T-helper 1 cell treated with Interleukin-12 subunit alpha and Interleukin-12 subunit beta and Interleukin-4 antibody, amounts not matched to agents 30 ng/mL and 1 ng/mL, for 36 hours (primary cell): ENCODE measurements around the gene ZBTB38. TPM values are rescaled to one million over a fixed set of nuclear protein-coding genes. Genes with fewer than 3 reads are reported as not detected.

ENCODE experiments used
- intact Hi-C: fragments of 100-400 bp; cut with micrococcal nuclease; formaldehyde crosslinking; loops from one replicate; pipeline ENCODE4 v1.15.1; 2024
- total RNA-seq: library from RNA; stranded (reverse); gene quantifications from 2 replicates; pipeline ENCODE4 v1.2.3, GENCODE V29; 2022

The ZBTB38 gene
- total RNA-seq, 1 donor from 2014 or later = 27.4 TPM

DNA sequence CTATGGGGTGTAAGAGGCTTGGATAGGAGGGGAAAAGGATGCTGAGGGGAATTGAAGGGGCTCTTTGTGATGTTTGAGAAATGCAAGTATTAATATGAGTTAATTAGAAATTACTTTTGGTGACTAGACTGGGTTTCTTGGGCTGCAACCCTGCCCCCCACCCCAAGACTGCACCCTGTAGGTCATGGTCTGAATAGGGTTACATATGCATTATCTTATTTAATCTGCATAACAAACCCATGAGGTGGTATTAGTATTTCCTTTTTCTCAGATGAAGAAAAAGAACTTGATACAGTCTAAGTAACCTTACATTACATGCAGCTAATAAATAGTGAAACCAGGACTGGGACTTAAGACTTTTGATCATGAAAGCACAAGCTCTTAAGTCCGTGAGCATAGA lies 5.6 kb upstream of the ZBTB38 start:
- intact Hi-C loops = loop anchor here (5.0 kb wide), 1 partner anchor 280 kb away; no protein-coding TSS in a partner anchor

DNA sequence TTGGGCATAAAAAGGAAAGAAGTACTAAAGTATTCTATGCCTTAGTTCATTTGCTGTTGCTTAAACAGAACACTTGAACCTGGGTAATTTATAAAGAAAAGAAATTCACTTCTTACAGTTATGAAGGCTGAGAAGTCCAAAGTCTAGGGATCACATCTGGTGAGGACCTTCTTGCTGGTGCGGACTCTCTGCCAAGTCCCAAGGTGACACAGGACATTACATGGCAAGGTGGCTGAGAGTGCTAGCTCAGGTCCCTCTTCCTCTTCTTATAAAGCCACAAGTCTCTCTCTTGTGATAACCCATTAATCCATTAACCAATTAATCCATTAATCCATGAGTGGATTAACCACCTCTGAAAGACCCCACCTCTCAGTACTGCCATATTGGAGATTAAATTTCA lies 3.1 kb upstream of the ZBTB38 start:
- intact Hi-C loops = no loop called here

GRCh38 chr3:141366285-141367037 lies 1.8 kb upstream of the ZBTB38 start:
- intact Hi-C loops = no loop called here

DNA sequence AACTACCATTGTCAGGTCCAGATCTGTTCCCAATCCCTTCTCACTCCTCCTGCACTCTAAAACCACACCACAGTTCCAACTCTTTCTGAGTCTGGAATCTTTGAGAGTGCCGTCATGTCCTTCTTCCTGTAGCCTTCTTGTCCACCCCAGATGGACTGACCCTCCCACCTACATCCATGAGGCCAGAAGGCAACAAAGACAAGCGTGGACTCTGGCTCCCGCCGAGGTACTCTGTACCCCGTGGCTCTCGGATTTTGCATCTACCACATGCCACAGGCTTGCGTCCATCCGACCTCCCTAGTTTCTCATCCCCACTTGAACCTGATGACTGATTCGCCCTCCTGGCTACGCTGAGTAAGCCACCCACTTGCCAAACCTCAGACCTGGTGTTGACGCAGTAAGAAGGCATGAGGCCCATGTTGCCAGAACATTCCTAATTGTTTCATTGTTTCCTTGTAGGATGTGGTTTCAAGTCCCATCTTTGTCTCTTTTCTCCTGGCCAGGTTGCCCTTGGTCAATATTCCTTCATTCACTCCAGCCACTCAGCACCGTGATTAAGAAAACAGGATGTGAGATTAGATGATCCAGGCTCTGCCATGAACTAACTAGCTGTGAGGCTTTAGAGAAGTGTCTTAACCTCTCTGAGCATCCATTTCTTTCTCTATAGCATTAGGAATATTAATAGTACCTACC lies 1.1 kb upstream of the ZBTB38 start:
- intact Hi-C loops = no loop called here

- intact Hi-C loops = no loop called here
Measured at GRCh38 chr3:141368925-141369794, 856 bp downstream of the ZBTB38 start.

- intact Hi-C loops = loop anchor here (1.0 to 2.0 kb wide), 9 partner anchors 19 to 191 kb away; partner anchors contain the start of genes PXYLP1 and RASA2
Measured at GRCh38 chr3:141370065-141370533, 1.8 kb downstream of the ZBTB38 start.

GRCh38 chr3:141371882-141372281 lies 3.6 kb downstream of the ZBTB38 start:
- intact Hi-C loops = loop anchor here (2.0 kb wide), 1 partner anchor 17 kb away; no protein-coding TSS in a partner anchor

DNA sequence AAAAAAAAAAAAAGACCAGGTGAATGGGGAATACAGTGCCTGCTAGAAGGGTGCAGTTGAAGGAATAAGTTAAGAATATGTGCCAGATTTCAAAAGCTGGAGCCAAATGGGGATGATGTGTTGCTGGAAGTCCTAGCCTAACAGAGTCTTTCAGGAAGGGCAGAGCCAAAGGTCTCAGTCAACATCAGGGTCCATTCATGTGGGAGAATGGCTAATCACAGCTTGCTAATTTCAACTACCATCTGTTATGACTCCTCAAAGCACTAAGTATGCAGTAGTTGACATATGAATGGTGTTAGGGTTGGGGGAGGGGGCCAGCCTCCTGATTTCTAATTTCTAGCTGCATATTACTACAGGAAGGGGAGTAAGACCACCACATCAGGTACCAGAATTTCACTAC lies 4.4 kb downstream of the ZBTB38 start:
- intact Hi-C loops = no loop called here

GRCh38 chr3:141373232-141373631 lies 4.9 kb downstream of the ZBTB38 start:
- intact Hi-C loops = no loop called here

GRCh38 chr3:141373768-141374526 lies 5.6 kb downstream of the ZBTB38 start:
- intact Hi-C loops = no loop called here

DNA sequence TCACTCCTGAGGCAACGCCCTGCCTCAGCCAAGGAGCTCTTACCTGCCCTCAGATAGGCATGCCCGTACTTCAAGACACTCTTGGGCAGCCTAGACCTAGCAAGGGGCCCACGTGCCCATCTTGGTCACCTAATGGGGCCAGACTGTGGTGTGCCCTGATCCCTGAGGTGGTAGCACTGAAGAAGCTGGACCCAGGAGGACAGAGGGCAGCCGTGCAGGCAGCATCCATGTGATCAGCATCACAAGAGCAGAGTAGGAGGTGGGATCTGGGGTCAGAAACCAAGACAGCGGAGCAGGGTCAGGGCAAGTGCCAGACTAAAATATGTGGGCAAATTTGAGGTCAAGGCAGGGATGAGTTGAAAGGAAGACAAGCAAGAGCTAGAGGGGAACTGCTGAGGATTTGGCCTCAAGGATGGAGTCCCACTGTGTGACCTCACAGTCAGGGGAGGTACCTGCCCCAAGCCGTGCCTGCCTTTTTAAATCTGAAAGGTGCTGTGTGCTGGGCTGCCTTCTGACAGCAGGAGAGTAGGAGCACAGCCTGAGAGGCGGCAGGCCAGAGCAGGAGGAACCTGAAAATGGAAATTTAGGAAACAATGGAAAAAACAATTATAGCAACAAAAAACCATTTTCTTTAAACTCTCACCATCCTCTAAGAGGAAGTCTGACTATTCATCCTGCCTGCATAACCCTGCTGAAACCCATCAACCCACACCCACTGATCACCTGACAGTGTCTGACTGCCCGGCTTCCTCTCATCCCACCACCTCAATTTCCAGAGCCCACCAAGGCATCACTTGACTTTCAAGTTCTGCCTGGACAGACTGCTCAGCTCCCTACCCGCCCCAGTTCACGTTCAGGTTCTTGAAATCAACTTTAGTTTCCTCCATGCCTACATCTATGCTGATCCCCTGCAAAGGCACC lies 7.3 kb downstream of the ZBTB38 start:
- intact Hi-C loops = no loop called here

DNA sequence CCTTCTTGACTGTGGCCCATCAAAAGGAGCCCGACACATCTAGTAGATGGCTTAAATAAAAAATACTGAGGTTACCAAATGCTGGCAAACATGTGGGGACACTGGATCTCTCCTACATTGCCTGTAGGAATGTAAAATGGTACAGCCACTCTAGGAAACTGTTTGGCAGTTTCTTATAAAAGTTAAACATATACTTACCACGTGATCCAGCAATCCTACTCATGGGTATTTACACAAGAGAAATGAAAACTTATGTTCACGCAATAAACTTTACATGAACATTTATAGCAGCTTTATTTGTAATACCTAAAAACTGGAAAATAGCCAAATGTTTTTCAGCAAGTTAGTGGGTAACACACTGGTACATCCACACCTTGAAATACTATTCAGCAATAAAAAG lies 9.1 kb downstream of the ZBTB38 start:
- intact Hi-C loops = no loop called here

DNA sequence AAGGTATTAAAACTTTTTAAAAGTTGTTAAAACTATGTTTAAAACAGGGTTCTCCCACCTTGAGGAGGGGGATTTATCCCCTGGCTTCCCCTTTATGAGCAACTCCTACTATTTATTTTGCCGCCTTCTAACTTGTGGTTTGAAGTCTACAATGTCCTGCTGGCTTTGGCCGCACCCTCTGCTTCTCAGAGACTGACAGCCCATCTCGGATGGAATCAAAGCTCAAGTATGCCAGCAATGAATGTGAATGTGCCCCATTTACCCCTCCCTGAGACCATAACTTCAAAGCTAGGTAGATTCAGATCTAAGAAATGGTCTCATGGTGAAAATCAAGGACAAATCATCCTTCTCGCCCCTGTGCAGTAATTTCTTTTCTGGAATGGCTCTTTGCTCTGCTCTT lies 10.3 kb downstream of the ZBTB38 start:
- intact Hi-C loops = no loop called here

DNA sequence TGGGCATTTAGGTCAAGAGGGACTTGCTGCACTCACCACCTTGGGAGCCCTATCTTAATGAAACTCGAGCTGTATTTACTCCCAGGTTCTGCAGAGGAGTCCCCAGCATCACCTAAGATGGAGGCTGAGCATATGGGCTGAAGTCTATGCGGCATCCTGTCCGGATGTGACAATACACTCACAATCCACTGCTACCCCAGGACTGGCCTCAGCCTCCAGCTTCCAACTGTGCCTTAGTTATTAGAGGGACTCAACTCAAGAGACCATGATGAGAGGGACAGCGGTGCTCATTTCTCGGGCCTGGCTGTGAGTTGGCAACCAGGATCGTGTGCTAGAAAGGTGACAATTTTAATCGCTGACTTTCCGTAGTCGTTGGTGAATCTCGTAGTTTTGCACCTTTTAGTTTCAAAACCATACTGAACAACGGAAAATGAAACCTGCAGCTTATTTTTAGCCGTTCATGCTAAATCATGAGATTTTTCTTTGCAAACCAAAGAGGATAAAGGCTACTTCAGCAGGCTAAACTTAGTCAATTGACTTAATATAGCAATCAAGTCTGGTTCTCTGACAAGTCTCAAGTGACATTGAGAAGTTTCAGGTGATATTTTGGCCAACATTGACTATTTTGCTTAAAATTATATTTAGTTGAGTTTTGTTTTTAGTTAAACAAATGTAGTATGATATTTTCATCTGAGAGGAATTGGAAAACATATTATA lies 11.1 kb downstream of the ZBTB38 start:
- intact Hi-C loops = loop anchor here (1.0 kb wide), 1 partner anchor 9 kb away; no protein-coding TSS in a partner anchor

DNA sequence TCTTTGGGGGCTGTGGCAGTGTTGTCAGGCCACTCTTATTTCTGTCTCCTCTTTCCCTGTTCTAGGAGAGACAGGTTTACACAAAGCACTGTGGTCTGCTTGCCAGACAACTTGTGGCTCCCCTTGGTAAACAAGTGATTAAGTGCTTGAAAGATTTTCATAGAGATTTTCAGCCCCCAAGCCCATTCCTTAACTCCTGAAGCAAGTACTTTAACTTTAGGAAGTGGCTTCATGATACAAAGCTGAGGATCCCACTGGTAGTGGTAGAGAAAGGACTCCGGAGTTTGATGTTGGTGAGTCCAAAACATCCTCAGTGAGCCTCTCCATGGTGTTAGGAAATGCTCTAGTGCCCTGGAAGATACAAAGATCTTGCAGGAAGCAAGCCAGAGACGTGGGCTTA lies 12.0 kb downstream of the ZBTB38 start:
- intact Hi-C loops = no loop called here

DNA sequence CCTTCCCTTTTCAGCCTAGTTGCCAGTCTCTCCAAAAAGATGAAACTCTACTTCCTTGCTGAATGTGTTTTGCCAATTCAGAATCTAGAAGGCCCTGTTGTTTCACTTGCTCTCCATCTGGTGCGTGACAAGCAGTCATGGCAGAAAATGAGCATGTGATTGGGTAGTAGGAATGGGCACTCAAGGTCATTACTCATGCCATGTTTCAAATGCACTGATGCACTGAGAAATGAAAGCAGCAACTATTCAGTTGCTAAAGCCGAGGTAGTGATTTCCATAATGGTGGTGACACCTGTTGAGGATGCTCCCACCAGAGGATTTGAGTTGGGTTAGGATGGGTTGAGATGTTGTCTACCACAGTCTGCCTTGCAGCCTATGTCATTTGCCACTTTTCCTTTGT lies 12.7 kb downstream of the ZBTB38 start:
- intact Hi-C loops = no loop called here

DNA sequence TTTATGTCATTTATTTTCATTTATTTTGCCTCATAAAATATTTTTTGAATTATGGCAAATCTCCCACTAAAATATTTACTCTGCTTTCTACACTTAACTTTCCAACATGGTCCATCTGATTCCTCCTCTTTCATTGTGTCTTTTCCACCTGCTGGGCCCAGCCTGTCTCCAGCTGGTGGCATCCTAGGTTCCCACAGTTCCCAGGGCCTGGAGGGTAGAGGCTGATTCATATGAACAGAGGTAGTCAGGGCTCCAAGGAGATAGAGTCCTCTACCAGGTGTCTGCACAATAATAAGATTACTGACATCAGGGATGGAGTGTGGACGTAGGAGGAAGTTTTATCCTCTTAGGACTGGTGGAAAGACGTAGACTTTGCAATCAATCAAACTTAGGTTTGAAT lies 14.3 kb downstream of the ZBTB38 start:
- intact Hi-C loops = no loop called here

- intact Hi-C loops = no loop called here
Measured at GRCh38 chr3:141383555-141384129, 15.3 kb downstream of the ZBTB38 start.

- intact Hi-C loops = no loop called here
Measured at GRCh38 chr3:141384157-141384556, 15.9 kb downstream of the ZBTB38 start.
